Effector memory CD4-positive, alpha-beta T cell (primary cell): ENCODE data around the gene LRRC39.
"Not testable (repeated sequence)": the region's sequence is repeated elsewhere in the genome, so short reads cannot be mapped to it uniquely, and the experiment has no call there.

ENCODE experiments used
- DNase-seq, 3 donors: peaks; one replicate each; pipeline ENCODE4 v3.0.0-alpha.2; 2020
- H3K27ac ChIP-seq: 2 replicates; pipeline ENCODE4 v1.7.0; 2013; ENCODE audit warnings: mild to moderate bottlenecking, low read length, moderate library complexity; ENCODE audit not compliant: insufficient read depth, poor library complexity, severe bottlenecking
- H3K27me3 ChIP-seq: replicated peaks from 2 replicates; pipeline ENCODE4 v1.7.0; 2013; ENCODE audit warnings: mild to moderate bottlenecking, low read length; ENCODE audit not compliant: insufficient read depth, control insufficient read depth, poor library complexity, severe bottlenecking
- H3K36me3 ChIP-seq: 2 replicates; pipeline ENCODE4 v1.7.0; 2013; ENCODE audit warnings: mild to moderate bottlenecking, low read length, moderate library complexity; ENCODE audit not compliant: control insufficient read depth, insufficient read depth
- H3K4me1 ChIP-seq: 2 replicates; pipeline ENCODE4 v1.7.0; 2013; ENCODE audit warnings: low read length, mild to moderate bottlenecking; ENCODE audit not compliant: control insufficient read depth, insufficient read depth, poor library complexity, severe bottlenecking
- H3K4me3 ChIP-seq: 2 replicates; pipeline ENCODE4 v1.7.0; 2013; ENCODE audit warnings: low read length, low read depth, mild to moderate bottlenecking; ENCODE audit not compliant: insufficient read depth, poor library complexity, severe bottlenecking
- H3K9me3 ChIP-seq: 2 replicates; pipeline ENCODE4 v1.7.0; 2013; ENCODE audit warnings: mild to moderate bottlenecking, low read length, moderate library complexity; ENCODE audit not compliant: control insufficient read depth

The LRRC39 gene

DNA sequence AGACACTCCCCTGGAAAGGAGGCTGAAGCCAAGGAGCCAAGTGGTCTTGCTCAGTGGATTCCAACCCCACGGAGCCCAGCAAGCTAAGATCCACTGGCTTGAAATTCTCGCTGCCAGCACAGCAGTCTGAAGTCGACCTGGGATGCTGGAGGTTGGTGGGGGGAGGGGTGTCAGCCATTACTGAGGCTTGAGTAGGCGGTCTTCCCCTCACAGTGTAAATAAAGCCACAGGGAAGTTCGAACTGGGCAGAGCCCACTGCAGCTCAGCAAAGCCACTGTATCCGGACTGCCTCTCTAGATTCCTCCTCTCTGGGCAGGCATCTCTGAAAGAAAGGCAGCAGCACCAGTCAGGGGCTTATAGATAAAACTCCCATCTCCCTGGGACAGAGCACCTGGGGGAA, 22.0 kb upstream of the LRRC39 start:
- H3K27ac ChIP-seq, H3K4me3 ChIP-seq, DNase-seq, H3K27me3 ChIP-seq, H3K4me1 ChIP-seq, H3K9me3 ChIP-seq: not testable (repeated sequence)
- H3K36me3 ChIP-seq: peaks cover 18% of the 10 kb centered on the region

DNA sequence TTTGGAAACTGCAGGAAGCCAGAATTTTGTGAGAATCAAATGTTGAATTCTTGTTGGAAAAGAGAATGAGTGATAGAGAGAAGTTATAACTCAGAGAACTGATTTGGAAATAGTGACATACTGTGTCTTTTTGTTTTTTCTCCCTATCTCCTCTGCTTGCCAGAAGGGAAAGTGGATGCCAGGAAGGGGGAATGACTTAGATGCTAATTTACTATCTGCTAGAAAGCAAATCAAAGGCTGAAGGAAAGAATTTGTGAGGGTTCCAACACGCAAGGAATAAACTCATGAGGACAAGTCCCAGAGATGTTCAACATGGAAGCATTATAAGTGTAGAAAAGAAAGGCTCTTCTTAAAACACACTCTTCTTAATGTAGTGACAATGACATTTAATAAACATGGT, 20.5 kb upstream of the LRRC39 start:
- Histone ChIP-seq H3K27ac (no peak overlapping the region), H3K4me1 (no peaks in the 10 kb centered on the region), H3K36me3 (peaks cover 20% of the 10 kb centered on the region), H3K9me3 (no peaks in the 10 kb centered on the region), H3K4me3 (no peak overlapping the region), H3K27me3 (no peaks in the 10 kb centered on the region)
- DNase-seq: no peak

DNA sequence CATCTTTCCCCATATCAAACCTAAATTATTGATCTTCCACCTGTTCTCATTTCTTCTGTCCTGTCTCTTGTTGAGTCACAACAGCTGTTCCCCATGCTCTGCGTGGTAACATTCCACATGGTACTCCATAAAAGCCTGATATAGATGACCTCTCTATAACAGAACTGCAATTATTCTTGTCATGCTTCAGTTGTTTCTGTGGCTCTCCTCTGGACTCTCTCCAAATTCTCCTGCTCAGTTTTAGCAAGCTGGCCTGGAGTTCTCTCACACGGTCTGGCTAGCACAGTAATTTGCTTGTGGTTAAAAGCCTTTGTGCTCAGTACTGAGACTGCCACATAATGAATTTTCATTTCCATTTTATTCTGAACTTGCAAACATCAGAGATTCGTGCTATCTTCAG, 10.6 kb upstream of the LRRC39 start:
- H3K4me3 ChIP-seq: no peak overlapping the region
- H3K9me3 ChIP-seq: no peaks in the 10 kb centered on the region
- H3K27ac ChIP-seq: no peak overlapping the region
- no peak for DNase-seq
- H3K36me3 ChIP-seq: no peaks in the 10 kb centered on the region
- H3K27me3 ChIP-seq: no peaks in the 10 kb centered on the region
- H3K4me1 ChIP-seq: no peaks in the 10 kb centered on the region

DNA sequence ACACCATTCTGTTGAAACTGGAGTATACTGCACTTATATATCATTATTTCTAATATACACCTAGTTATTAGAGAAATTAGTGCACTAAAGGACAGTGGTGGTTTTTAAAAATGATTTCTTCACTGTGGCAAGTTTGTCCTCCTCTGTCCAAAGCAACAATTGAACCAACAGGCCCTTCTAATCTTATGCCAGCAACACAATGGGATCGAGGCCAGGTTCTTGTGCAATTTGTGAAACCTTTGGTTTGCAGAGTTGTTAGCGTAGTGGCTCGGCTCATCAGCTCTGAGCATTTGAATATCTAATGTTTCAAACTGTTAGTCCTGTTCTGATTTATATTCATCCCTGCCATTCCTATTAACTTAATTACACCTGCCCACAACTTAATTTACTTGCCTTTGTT, 9.9 kb upstream of the LRRC39 start:
- no peak for DNase-seq
- Histone ChIP-seq H3K4me1 (no peaks in the 10 kb centered on the region), H3K27ac (no peak overlapping the region), H3K4me3 (no peak overlapping the region), H3K9me3 (no peaks in the 10 kb centered on the region), H3K27me3 (no peaks in the 10 kb centered on the region), H3K36me3 (no peaks in the 10 kb centered on the region)

DNA sequence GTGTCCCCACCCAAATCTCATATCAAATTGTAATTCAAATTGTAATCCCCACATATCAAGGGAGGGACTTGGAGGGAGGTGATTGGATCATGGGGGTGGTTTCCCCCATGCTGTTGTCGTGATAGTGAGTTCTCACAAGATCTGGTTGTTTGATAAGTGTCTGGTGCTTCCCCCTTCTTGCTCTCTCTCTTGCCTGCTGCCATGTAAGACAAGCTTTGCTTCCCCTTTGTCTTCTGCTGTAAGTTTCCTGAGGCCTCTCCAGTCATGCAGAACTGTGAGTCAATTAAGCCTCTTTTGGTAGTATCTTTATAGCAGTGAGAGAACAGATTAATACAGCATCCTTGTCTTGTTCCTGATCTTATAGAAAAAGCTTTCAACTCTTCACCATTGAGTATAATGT, 6.5 kb upstream of the LRRC39 start:
- Histone ChIP-seq H3K9me3 (no peaks in the 10 kb centered on the region), H3K27ac (no peak overlapping the region), H3K4me1 (no peaks in the 10 kb centered on the region), H3K27me3 (no peaks in the 10 kb centered on the region), H3K4me3 (no peak overlapping the region), H3K36me3 (no peaks in the 10 kb centered on the region)
- no peak for DNase-seq

DNA sequence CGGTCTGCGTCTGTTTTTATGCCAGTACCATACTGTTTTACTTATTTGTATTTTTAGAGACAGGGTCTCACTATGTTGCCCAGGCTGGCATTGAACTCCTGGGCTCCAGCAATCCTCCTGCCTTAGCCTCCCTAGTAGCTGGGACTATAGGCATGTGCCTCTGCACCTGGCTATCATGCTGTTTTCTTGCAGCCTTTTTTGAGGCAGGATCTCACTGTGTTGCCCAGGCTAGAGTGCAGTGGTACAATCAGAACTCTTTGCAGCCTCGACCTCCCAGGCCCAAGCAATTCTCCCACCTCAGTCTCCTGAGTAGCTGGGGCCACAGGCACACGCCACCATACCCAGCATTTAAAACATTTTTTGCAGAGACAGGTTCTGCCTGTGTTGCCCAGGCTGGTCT, 5.3 kb upstream of the LRRC39 start:
- no peaks in the 10 kb centered on the region for H3K4me1 ChIP-seq
- H3K27me3 ChIP-seq: no peaks in the 10 kb centered on the region
- no peaks in the 10 kb centered on the region for H3K36me3 ChIP-seq
- H3K9me3 ChIP-seq: no peaks in the 10 kb centered on the region
- DNase-seq: no peak
- no peak overlapping the region for H3K27ac ChIP-seq
- H3K4me3 ChIP-seq: no peak overlapping the region

DNA sequence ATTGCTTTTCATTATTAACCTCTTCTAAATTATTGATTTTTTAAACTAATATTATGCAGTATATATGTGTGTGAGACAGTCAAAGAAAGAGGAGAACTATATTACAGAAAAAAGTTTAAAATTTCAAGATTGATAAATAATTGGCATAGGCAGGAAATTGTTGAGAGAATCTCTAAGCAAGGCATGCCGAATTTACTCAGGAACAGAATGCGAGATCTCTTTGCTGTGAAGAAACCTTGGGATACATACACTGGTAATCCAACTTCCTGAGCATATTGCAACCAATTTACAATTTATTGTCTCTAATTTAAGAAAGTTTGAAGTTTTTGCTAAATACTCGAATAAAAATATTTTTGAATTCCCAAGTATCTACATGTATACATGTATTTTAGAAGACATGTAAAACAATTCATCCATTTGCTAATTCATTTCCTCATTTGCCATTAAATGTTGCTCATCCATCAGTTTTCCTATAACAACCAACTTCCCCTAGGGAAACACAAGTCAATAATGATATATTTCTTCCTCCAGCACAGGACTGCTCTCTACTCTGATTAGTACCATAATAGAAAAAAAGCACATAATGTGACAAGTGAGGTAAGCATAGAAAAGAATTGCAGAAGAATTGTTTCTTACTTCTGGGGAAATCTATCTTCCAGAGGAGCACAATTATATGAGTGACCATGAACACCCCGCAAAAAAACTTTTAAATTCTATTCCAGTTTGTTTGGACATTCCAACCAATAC, 588 bp downstream of the LRRC39 start:
- H3K27ac ChIP-seq: no peak overlapping the region
- DNase-seq: no peak
- H3K4me3 ChIP-seq: no peak overlapping the region
- no peaks in the 10 kb centered on the region for H3K9me3 ChIP-seq
- no peaks in the 10 kb centered on the region for H3K4me1 ChIP-seq
- H3K36me3 ChIP-seq: no peaks in the 10 kb centered on the region
- no peaks in the 10 kb centered on the region for H3K27me3 ChIP-seq

DNA sequence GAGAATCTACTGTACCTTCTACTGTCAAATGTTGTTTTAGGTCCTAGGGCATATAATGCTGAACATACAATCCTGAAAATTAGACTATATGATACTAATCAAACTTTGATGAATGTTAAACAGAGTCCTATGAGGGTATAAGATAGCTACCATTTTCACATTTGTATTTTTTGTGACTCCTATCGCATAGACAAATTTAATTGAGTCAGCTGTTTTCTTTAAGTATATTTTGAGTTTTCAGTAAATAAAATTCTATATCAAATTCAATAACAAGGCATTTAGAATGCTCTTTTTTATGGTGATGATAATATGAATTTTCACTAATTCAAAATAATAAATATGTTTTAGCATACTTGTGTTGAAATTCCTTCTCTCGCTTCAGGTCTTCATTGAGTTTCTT, 10.0 kb downstream of the LRRC39 start:
- Histone ChIP-seq H3K27ac (no peak overlapping the region), H3K9me3 (no peaks in the 10 kb centered on the region), H3K4me1 (no peaks in the 10 kb centered on the region), H3K27me3 (no peaks in the 10 kb centered on the region), H3K4me3 (no peak overlapping the region), H3K36me3 (no peaks in the 10 kb centered on the region)
- DNase-seq: no peak

DNA sequence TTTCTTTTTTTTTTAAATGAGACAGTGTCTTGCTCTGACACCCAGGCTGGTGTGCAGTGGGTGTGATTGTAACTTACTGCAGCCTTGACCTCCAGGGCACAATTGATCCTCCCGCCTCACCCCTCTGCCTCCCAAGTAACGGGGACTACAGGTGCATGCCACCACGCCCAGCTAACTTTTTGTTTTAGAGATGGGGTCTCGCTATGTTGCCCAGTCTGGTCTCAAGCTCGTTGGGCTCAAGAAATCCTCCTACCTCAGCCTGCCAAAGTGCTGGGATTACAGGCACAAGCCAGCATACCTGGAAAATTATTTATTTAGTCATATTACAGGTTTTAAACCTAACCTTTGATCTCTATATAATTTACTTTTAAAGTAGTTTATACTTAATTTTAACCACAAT, 13.4 kb downstream of the LRRC39 start:
- H3K4me3 ChIP-seq: no peak overlapping the region
- H3K9me3 ChIP-seq: no peaks in the 10 kb centered on the region
- DNase-seq: no peak
- no peaks in the 10 kb centered on the region for H3K36me3 ChIP-seq
- H3K27me3 ChIP-seq: no peaks in the 10 kb centered on the region
- H3K4me1 ChIP-seq: no peaks in the 10 kb centered on the region
- H3K27ac ChIP-seq: no peak overlapping the region

DNA sequence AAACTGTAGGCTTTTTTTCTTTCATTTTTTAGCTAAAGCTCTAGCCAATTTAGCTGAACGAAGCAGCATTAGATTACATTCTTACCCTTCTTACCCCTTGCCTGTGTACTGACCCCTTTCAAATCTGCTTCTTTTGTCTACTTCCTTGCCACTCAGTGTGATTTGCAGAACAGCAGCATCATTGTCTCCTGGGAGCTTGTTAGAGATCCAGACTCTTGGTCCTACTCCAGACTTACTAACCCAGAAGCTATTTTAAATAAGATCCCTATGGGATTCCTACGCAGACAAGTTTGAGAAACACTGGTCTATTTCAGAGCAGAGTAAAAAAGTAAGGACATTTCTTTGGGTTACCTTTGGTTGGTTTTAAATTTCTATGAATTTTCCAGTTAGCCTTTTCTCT, 13.8 kb downstream of the LRRC39 start:
- no peak for DNase-seq
- H3K4me1 ChIP-seq: no peaks in the 10 kb centered on the region
- H3K27ac ChIP-seq: no peak overlapping the region
- no peaks in the 10 kb centered on the region for H3K9me3 ChIP-seq
- no peaks in the 10 kb centered on the region for H3K27me3 ChIP-seq
- no peaks in the 10 kb centered on the region for H3K36me3 ChIP-seq
- no peak overlapping the region for H3K4me3 ChIP-seq
